D721Med (cell line): ENCODE results near the gene SCAP.

Experiments
- DNase-seq: peaks from one replicate; pipeline ENCODE4 v3.0.0; 2011; ENCODE audit warnings: low spot score; ENCODE audit not compliant: insufficient read length
- FAIRE-seq: peaks from 2 replicates; lab custom pipeline; 2011; peaks lifted over from hg19 to GRCh38; lab: Jason Lieb, UNC
- CTCF ChIP-seq: IDR thresholded peaks from 2 replicates; pipeline ENCODE4 v1.5.1; 2012; ENCODE audit warnings: mild to moderate bottlenecking, control low read depth; ENCODE audit not compliant: insufficient read depth; ENCODE audit errors: missing control alignments

The SCAP gene

GRCh38 chr3:47419083-47420043, 56.4 kb downstream of the SCAP start:
- no peak for TF ChIP-seq CTCF
- DNase-seq (no peak), FAIRE-seq (no peak)

GRCh38 chr3:47418167-47419082, 57.3 kb downstream of the SCAP start:
- DNase-seq (no peak), FAIRE-seq (no peak)
- TF ChIP-seq CTCF = no peak

DNA sequence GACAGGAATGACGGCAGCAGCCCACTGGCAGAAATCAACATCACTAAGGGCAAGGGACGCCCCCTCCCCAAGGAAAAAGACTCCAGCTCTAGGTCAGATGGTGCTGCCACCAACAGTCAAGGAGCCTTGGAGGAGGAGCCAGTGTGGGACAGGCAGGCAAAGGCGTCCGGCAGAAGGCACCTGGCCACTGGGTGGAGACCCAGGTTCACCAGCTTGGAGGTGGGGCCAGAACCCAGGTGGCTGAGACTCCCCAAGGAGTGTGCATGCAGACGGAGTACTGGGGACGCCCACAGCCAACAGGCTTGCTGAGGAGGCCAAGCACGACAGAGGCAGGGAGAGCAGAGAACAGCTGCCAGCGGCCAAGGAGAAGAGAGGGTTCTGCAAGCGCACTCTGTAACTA, 59.7 kb downstream of the SCAP start:
- no peak for DNase-seq
- no peak for FAIRE-seq
- TF ChIP-seq CTCF = no peak

- no peak for TF ChIP-seq CTCF
- DNase-seq (no peak), FAIRE-seq (no peak)
Measured at GRCh38 chr3:47414666-47415587, 60.8 kb downstream of the SCAP start.

GRCh38 chr3:47414161-47414564, 61.6 kb downstream of the SCAP start:
- FAIRE-seq = no peak
- DNase-seq = no peak
- no peak for TF ChIP-seq CTCF

DNA sequence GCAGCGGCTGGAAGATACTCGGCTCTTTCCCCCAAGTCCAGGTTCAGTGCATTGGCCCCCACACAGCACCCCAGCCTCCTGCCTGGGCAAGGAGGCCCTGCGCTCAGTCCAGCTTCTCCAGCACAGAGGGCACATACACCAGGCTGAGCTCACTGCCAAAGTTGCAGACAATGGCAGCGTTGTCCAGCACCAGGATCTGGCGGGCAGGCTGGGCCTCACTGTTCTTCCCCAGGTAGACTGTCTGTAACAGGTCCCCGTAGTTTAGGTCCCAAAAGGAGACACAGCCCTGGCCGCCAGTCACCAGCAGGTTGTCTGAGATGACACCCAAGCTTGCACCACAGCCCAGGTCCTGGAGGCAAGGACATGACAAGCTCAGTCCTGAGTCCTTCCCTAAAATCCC, 62.0 kb downstream of the SCAP start:
- no peak for TF ChIP-seq CTCF
- DNase-seq (no peak), FAIRE-seq (no peak)
